EL (cell line): ENCODE data around the gene CD99L2.
"Not testable (repeated sequence)": the region's sequence is repeated elsewhere in the genome, so short reads cannot be mapped to it uniquely, and the experiment has no call there.

Source experiments
- DNase-seq: peaks from one replicate; pipeline ENCODE4 v3.0.0-alpha.2; 2016

The CD99L2 gene

GRCh38 chrX:150893936-150894335 lies 4.5 kb downstream of the CD99L2 start:
- DNase-seq, result no peak

- no peak for DNase-seq
These were observed 9.3 kb downstream of the CD99L2 start for GRCh38 chrX:150889131-150889530.

- DNase-seq, result peak; percentile 69
These were observed 10.5 kb downstream of the CD99L2 start for GRCh38 chrX:150887906-150888465.

- not testable (repeated sequence) for DNase-seq
These were observed 11.2 kb downstream of the CD99L2 start for GRCh38 chrX:150887268-150887667.

- no peak for DNase-seq
These were observed 12.1 kb downstream of the CD99L2 start for GRCh38 chrX:150886381-150886780.

- DNase-seq, result no peak
These were observed 17.7 kb downstream of the CD99L2 start for GRCh38 chrX:150880808-150881165.

GRCh38 chrX:150879855-150880807 lies 18.3 kb downstream of the CD99L2 start:
- no peak for DNase-seq

- DNase-seq, result not testable (repeated sequence)
These were observed 22.8 kb downstream of the CD99L2 start for GRCh38 chrX:150875621-150876020.

- DNase-seq, result no peak
These were observed 24.0 kb downstream of the CD99L2 start for GRCh38 chrX:150874448-150874847.

GRCh38 chrX:150873616-150874015 lies 24.9 kb downstream of the CD99L2 start:
- DNase-seq, result no peak

- no peak for DNase-seq
These were observed 25.6 kb downstream of the CD99L2 start for GRCh38 chrX:150872773-150873336.

GRCh38 chrX:150871341-150871811 lies 27.1 kb downstream of the CD99L2 start:
- DNase-seq, result no peak

- DNase-seq, result no peak
These were observed 27.8 kb downstream of the CD99L2 start for GRCh38 chrX:150870487-150871340.

- DNase-seq, result no peak
These were observed 28.4 kb downstream of the CD99L2 start for GRCh38 chrX:150870029-150870428.

- no peak for DNase-seq
These were observed 29.0 kb downstream of the CD99L2 start for GRCh38 chrX:150869450-150869849.

GRCh38 chrX:150868625-150869024 lies 29.8 kb downstream of the CD99L2 start:
- no peak for DNase-seq

- no peak for DNase-seq
These were observed 34.3 kb downstream of the CD99L2 start for GRCh38 chrX:150864127-150864526.

- DNase-seq, result no peak
These were observed 35.3 kb downstream of the CD99L2 start for GRCh38 chrX:150863191-150863590.

GRCh38 chrX:150857453-150857852 lies 41.0 kb downstream of the CD99L2 start:
- DNase-seq, result no peak

GRCh38 chrX:150856785-150857184 lies 41.7 kb downstream of the CD99L2 start:
- no peak for DNase-seq

GRCh38 chrX:150856101-150856500 lies 42.4 kb downstream of the CD99L2 start:
- DNase-seq, result no peak

GRCh38 chrX:150854856-150855255 lies 43.6 kb downstream of the CD99L2 start:
- DNase-seq, result no peak
